H9 (cell line): ENCODE data around the gene SEMA3E. TPM values are rescaled to one million over a fixed set of nuclear protein-coding genes. Genes with fewer than 3 reads are reported as not detected.

Source experiments
- DNase-seq: peaks from one replicate; pipeline ENCODE4 v3.0.0-alpha.2; 2017
- H2AFZ ChIP-seq: one replicate; pipeline ENCODE4 v1.6.1; 2013; ENCODE audit warnings: mild to moderate bottlenecking, low read length, control low read depth, moderate library complexity
- H2AK5ac ChIP-seq: 2 replicates; pipeline ENCODE4 v1.6.1; 2013; ENCODE audit warnings: low read length, control low read depth, mixed read lengths; ENCODE audit not compliant: insufficient read length
- H2BK120ac ChIP-seq: one replicate; pipeline ENCODE4 v1.6.1; 2013; ENCODE audit warnings: low read depth, mild to moderate bottlenecking, low read length, control low read depth, inconsistent platforms; ENCODE audit not compliant: poor library complexity, severe bottlenecking
- H2BK12ac ChIP-seq: 2 replicates; pipeline ENCODE4 v1.6.1; 2013; ENCODE audit warnings: low read length, control low read depth, mixed read lengths, low read depth; ENCODE audit not compliant: insufficient read length
- H2BK15ac ChIP-seq: 2 replicates; pipeline ENCODE4 v1.6.1; 2013; ENCODE audit warnings: low read depth, low read length, control low read depth
- H2BK20ac ChIP-seq: one replicate; pipeline ENCODE4 v1.6.1; 2013; ENCODE audit warnings: low read depth, mild to moderate bottlenecking, low read length, control low read depth, inconsistent platforms; ENCODE audit not compliant: poor library complexity, severe bottlenecking
- H2BK5ac ChIP-seq: 2 replicates; pipeline ENCODE4 v1.6.1; 2013; ENCODE audit warnings: low read length, control low read depth, mixed read lengths; ENCODE audit not compliant: insufficient read length
- H3K14ac ChIP-seq: 2 replicates; pipeline ENCODE4 v1.6.1; 2013; ENCODE audit warnings: low read length, control low read depth; ENCODE audit not compliant: insufficient read depth
- H3K18ac ChIP-seq: 2 replicates; pipeline ENCODE4 v1.6.1; 2013; ENCODE audit warnings: low read depth, mild to moderate bottlenecking, mixed read lengths, low read length, control low read depth; ENCODE audit not compliant: insufficient read length
- H3K23ac ChIP-seq: 2 replicates; pipeline ENCODE4 v1.6.1; 2013; ENCODE audit warnings: low read length, control low read depth, mixed read lengths, low read depth; ENCODE audit not compliant: insufficient read length
- H3K23me2 ChIP-seq: 2 replicates; pipeline ENCODE4 v1.6.1; 2013; ENCODE audit warnings: low read depth, mild to moderate bottlenecking, mixed read lengths, low read length, control low read depth; ENCODE audit not compliant: insufficient read length, poor library complexity, severe bottlenecking
- H3K27ac ChIP-seq: 2 replicates; pipeline ENCODE4 v1.5.1; 2013; ENCODE audit warnings: low read length, control low read depth, mixed read lengths, low read depth; ENCODE audit not compliant: insufficient read length
- H3K27me3 ChIP-seq: 2 replicates; pipeline ENCODE4 v1.6.1; 2013; ENCODE audit warnings: low read length, control low read depth, inconsistent platforms; ENCODE audit not compliant: insufficient read depth
- H3K4ac ChIP-seq: 2 replicates; pipeline ENCODE4 v1.6.1; 2013; ENCODE audit warnings: low read depth, mild to moderate bottlenecking, control low read depth, inconsistent platforms, low read length, moderate library complexity
- H3K4me1 ChIP-seq: 2 replicates; pipeline ENCODE4 v1.6.1; 2013; ENCODE audit warnings: low read length, control low read depth, inconsistent platforms; ENCODE audit not compliant: insufficient read depth
- H3K4me2 ChIP-seq: 2 replicates; pipeline ENCODE4 v1.6.1; 2013; ENCODE audit warnings: low read length, control low read depth, mixed read lengths; ENCODE audit not compliant: insufficient read length, insufficient read depth
- H3K56ac ChIP-seq: 2 replicates; pipeline ENCODE4 v1.6.1; 2013; ENCODE audit warnings: low read depth, mild to moderate bottlenecking, mixed read lengths, low read length, control low read depth; ENCODE audit not compliant: insufficient read length
- H3K79me1 ChIP-seq: 2 replicates; pipeline ENCODE4 v1.6.1; 2013; ENCODE audit warnings: low read depth, mild to moderate bottlenecking, moderate library complexity, low read length, control low read depth, inconsistent platforms; ENCODE audit not compliant: insufficient read depth, poor library complexity, severe bottlenecking
- H3K79me2 ChIP-seq: 2 replicates; pipeline ENCODE4 v1.6.1; 2013; ENCODE audit warnings: low read length, control low read depth, inconsistent platforms; ENCODE audit not compliant: insufficient read depth
- H3K9ac ChIP-seq: 2 replicates; pipeline ENCODE4 v1.6.1; 2013; ENCODE audit warnings: low read length, control low read depth, mixed read lengths; ENCODE audit not compliant: insufficient read length; ENCODE audit errors: extremely low read depth
- H3K9me3 ChIP-seq: one replicate; pipeline ENCODE4 v1.6.1; 2013; ENCODE audit warnings: low read depth, low read length, inconsistent platforms; ENCODE audit not compliant: control insufficient read depth
- H3T11ph ChIP-seq: one replicate; pipeline ENCODE4 v1.6.1; 2013; ENCODE audit warnings: mild to moderate bottlenecking, low read length, control low read depth, inconsistent platforms
- H4K20me1 ChIP-seq: one replicate; pipeline ENCODE4 v1.6.1; 2013; ENCODE audit not compliant: control insufficient read depth, insufficient read length, insufficient read depth
- H4K5ac ChIP-seq: 2 replicates; pipeline ENCODE4 v1.6.1; 2013; ENCODE audit warnings: low read depth, mild to moderate bottlenecking, mixed read lengths, low read length, control low read depth; ENCODE audit not compliant: insufficient read length
- H4K8ac ChIP-seq: replicated peaks from 2 replicates; pipeline ENCODE4 v1.6.1; 2013; ENCODE audit warnings: low read length, control low read depth, mixed read lengths, low read depth; ENCODE audit not compliant: insufficient read length
- H4K91ac ChIP-seq: 2 replicates; pipeline ENCODE4 v1.6.1; 2013; ENCODE audit warnings: low read depth, mild to moderate bottlenecking, moderate library complexity, mixed read lengths, low read length, control low read depth; ENCODE audit not compliant: insufficient read length
- H3K27ac Mint-ChIP-seq, 3 experiments: 2 replicates in 2 of 3; 3 replicates in 1 of 3; pipeline ENCODE4 v1.8.0; 2020 to 2021; ENCODE audit warnings: mixed read lengths in 3 of 3, mild to moderate bottlenecking in 1 of 3, moderate library complexity in 1 of 3
- H3K27me3 Mint-ChIP-seq: 2 replicates; pipeline ENCODE4 v1.8.0; 2021; ENCODE audit warnings: low read depth, mild to moderate bottlenecking, moderate library complexity, mixed read lengths
- H3K36me3 Mint-ChIP-seq, 3 experiments: 2 replicates in 2 of 3; 3 replicates in 1 of 3; pipeline ENCODE4 v1.8.0; 2020 to 2021; ENCODE audit warnings: low read depth in 3 of 3, mixed read lengths in 3 of 3; ENCODE audit not compliant: insufficient read depth in 1 of 3
- H3K4me1 Mint-ChIP-seq, 2 experiments: 2 replicates each; pipeline ENCODE4 v1.8.0; 2020; ENCODE audit warnings: mixed read lengths in 2 of 2
- H3K4me3 Mint-ChIP-seq, 2 experiments: 2 replicates in 1 of 2; 3 replicates in 1 of 2; pipeline ENCODE4 v1.8.0; 2020 to 2021; ENCODE audit warnings: mild to moderate bottlenecking in 2 of 2, mixed read lengths in 2 of 2, moderate library complexity in 1 of 2
- H3K9me3 Mint-ChIP-seq, 2 experiments: 2 replicates in 1 of 2; 3 replicates in 1 of 2; pipeline ENCODE4 v1.8.0; 2020; ENCODE audit warnings: mild to moderate bottlenecking in 2 of 2, mixed read lengths in 2 of 2, moderate library complexity in 1 of 2
- WGBS: extraction: QIAGEN DNeasy Blood & Tissue Kit; methylation state at CpG from one replicate; pipeline ENCODE4 v1.1.7; 2013; ENCODE audit warnings: missing lambda C conversion rate, low lambda C conversion rate, mixed read lengths; ENCODE audit not compliant: insufficient read length; ENCODE audit errors: extremely low coverage; 5-methylcytosine and 5-hydroxymethylcytosine counted together
- total RNA-seq: library from RNA; stranded (reverse); gene quantifications from 2 replicates; pipeline ENCODE4 v1.2.1, GENCODE V29; 2021
- TF ChIP-seq, protein P1 (sequence below): fragments of 200-600 bp; sonication (generic); conservative IDR thresholded peaks from 3 replicates; pipeline ENCODE4 v1.8.0; 2021; ENCODE audit warnings: antibody characterized with exemption, mild to moderate bottlenecking

Gene SEMA3E
- total RNA-seq, 1 experiment from 2014 or later: 0.39 TPM

DNA sequence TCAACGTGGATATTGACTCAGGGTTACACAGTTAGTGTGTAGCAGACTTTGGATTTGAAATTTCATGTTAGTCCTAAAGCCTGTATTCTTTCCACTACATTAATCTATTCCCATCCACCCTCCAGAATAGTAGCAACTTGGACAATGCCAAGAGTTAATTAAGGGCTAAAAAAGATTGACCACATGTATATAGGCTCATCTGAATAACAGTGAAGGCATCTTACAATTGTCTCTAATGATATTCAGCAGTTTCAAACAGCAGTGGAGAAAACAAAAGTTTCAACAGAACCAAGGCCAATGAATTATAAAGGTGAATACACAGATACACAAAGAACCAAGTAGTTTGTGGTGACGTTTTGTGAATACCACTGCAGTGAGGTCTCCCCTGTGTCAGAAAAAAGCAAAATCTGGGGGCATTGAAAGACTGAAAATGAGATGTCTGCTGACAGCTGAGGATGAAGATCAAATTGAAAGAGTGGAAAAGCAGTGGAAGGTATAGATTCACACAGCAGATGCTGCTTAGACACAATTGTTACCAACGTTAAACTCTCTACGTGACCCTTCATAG lies 202.8 kb downstream of the SEMA3E start:
- Histone ChIP-seq H2BK20ac (no peak overlapping the region), H3K14ac (no peak overlapping the region), H3K18ac (no peak overlapping the region), H3K27me3 (no peaks in the 10 kb centered on the region), H3T11ph (no peak overlapping the region), H3K23ac (no peak overlapping the region), H2BK12ac (no peak overlapping the region), H3K79me2 (no peaks in the 10 kb centered on the region), H4K5ac (no peak overlapping the region), H3K9ac (no peak overlapping the region), H3K27ac (peak overlapping the region; percentile 39), H3K9me3 (no peaks in the 10 kb centered on the region), H2BK5ac (no peak overlapping the region), H3K56ac (no peak overlapping the region), H4K8ac (no peak overlapping the region), H4K91ac (no peak overlapping the region), H2BK120ac (no peak overlapping the region), H3K79me1 (no peaks in the 10 kb centered on the region), H2AK5ac (no peak overlapping the region), H4K20me1 (no peaks in the 10 kb centered on the region), H3K4ac (no peak overlapping the region), H2AFZ (no peak overlapping the region), H2BK15ac (no peak overlapping the region), H3K23me2 (no peaks in the 10 kb centered on the region), H3K4me1 (peaks cover 10% of the 10 kb centered on the region), H3K4me2 (no peak overlapping the region)
- Mint-ChIP-seq H3K9me3 (no peaks in the 10 kb centered on the region), H3K4me1 (peaks cover 55 to 60% of the 10 kb centered on the region in 2 experiments), H3K36me3 (no peaks in the 10 kb centered on the region), H3K27me3 (no peaks in the 10 kb centered on the region), H3K4me3 (no peak overlapping the region), H3K27ac (peak overlapping the region in 2 of 3 experiments; percentile 34 to 94; a peak in 5 of 7 replicates)
- no CpG with 5 or more reads among the region's 4 CpGs for WGBS
- TF ChIP-seq, protein P1, sequence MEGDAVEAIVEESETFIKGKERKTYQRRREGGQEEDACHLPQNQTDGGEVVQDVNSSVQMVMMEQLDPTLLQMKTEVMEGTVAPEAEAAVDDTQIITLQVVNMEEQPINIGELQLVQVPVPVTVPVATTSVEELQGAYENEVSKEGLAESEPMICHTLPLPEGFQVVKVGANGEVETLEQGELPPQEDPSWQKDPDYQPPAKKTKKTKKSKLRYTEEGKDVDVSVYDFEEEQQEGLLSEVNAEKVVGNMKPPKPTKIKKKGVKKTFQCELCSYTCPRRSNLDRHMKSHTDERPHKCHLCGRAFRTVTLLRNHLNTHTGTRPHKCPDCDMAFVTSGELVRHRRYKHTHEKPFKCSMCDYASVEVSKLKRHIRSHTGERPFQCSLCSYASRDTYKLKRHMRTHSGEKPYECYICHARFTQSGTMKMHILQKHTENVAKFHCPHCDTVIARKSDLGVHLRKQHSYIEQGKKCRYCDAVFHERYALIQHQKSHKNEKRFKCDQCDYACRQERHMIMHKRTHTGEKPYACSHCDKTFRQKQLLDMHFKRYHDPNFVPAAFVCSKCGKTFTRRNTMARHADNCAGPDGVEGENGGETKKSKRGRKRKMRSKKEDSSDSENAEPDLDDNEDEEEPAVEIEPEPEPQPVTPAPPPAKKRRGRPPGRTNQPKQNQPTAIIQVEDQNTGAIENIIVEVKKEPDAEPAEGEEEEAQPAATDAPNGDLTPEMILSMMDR: no peak
- no peak for DNase-seq
